ENCODE data around the gene ALLC.
"Not testable (repeated sequence)": the region's sequence is repeated elsewhere in the genome, so short reads cannot be mapped to it uniquely, and the experiment has no call there.

Gene ALLC

DNA sequence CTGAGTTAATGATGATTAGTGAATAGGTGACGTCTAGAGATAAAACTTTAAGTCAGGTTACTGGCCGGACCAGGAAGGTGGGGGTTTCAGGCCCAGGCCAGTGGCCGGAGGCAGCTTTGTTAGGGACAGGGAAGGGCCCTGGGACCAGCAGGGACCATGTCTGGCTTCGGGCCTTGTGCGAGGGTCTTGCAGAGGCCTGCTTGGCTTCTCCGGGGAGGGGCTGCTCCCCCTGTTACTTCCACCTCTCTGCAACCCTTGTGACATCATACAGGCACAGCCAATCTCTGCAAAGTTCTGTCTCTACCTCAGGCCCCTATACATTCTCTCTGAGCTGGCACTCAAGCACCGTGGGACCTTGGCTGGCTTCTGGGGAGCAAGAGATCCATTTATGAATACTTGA lies at the start of gene ALLC:
ALLC (plus strand) TSS at position 320 of the 400 bp plus-strand sequence. CDS start 12,958 bp downstream, outside the sequence.
- DNase-seq: no peak

DNA sequence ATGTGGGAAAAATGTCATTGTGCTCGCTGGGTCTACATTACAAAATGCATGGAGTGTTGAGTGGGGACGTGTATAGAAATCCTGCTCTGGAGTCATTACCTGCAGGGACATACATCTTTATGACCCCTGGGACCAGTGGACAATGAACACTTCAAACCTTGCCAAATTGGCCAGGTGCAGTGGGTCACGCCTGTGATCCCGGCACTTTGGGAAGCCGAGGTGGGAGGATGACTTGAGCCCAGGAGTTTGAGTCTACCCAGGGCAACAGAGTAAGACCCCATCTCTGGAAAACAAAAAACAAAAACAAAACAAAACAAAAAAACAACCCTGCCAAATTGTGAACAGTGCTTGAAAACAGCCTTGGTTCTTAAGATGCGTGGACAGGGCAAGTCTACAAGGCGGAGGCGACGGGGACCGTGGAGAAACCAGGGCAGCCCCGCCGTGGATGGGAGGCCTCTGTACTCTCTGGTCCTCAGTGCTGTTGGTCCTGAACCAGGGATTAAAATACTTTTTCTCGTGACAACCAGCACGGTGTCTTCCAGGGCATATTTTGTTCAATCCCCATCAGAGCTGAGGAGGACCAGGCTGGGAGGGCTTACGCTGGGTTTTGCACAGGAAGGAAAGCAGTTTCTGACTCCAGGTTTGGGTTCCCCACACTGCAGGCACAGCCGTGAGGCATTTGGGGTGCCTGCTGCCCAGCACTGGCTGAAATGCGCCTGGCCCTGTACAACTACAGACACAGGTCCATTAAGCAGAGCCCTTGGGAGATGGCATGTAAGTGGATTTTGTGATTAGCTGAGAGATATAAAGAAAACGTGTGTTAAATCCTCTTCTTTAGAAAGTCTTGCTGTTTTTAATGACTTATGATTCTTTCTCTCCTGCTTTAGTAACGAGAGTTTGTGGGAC lies 49.4 kb upstream of the ALLC start:
- no peak for DNase-seq

DNA sequence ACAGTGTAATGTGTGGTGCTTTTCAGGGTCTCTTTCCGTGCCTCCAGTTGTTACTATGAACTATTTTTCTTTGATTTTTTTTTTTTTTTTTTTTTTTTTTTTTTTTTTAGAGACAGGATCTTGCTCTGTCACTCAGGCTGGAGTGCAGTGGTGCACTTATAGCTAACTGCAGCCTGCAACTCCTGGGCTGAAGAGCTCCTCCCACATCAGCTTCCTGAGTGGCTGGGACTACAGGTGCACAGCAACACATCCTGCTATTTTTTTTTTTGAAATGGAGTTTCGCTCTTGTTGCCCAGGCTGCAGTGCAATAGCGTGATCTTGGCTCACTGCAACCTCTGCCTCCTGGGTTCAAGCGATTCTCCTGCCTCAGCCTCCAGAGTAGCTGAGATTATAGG lies 48.7 kb upstream of the ALLC start:
- not testable (repeated sequence) for DNase-seq

DNA sequence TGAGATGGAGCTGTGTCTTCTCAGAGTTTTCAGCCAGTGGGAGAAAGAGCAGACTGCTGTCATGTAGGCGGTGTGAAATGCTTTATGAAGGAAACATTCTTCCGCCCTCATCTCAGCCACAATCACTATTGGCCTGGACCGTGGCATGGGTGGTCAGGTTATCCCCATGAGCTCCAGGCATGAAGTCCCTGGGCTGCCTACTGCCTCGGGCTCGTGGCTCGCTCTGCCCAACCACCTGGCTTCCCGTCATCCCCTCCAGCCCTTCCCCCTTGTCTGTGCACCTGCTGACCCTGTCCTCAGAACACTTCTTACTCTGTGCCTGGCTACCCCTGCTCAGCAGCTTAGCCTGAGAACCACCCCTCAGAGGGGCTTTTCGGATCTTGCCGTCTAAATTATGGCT lies 47.6 kb upstream of the ALLC start:
- no peak for DNase-seq

DNA sequence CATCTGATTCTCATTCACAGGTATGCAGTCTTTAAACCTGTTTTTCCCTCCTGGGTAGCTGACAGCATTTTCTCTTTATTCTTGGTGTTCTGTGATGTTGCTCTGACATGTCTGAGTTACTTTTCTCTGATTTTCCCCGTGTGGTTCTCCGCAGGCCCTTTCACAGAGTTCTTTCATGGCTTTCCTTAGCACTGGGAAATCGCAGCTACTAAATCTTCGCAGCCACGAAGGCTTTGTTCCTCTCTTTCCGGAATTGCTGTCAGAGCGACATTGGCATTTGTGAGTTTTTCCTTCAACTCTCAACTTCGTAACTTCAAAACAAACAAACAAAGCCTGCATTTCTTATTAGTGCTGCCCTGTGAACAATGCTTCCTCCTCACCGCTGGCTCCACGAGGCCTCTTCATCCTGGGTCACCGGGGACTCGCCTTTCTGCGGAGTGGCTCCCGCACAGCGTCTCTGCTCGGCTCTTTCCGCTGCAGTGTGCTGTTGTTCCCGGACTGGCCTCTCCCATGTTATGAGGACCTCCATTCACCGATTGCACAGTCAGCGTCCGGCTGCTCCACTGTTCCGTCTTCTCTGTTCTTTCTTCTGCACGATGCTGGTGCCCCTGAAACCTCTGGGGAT lies 47.0 kb upstream of the ALLC start:
- no peak for DNase-seq

DNA sequence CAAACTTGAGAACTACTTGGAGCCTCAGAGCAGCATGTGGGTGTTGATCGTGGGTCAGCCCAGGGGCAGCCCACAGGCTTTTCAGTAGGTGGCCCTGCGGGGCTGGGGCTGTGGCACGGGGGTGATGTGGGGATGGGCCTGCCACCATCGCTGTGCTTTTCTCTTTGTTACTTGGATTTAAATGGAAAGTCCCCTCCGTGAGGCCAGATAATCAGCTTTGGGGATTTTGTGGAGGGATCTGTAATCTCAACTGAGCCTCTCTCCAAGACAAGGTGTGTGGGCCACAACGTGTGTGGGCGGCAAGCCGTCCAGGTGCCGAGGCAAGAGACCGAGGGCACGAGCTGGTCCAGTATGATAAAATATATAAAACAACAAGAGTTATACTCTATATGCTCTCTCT lies 46.4 kb upstream of the ALLC start:
- DNase-seq: no peak

DNA sequence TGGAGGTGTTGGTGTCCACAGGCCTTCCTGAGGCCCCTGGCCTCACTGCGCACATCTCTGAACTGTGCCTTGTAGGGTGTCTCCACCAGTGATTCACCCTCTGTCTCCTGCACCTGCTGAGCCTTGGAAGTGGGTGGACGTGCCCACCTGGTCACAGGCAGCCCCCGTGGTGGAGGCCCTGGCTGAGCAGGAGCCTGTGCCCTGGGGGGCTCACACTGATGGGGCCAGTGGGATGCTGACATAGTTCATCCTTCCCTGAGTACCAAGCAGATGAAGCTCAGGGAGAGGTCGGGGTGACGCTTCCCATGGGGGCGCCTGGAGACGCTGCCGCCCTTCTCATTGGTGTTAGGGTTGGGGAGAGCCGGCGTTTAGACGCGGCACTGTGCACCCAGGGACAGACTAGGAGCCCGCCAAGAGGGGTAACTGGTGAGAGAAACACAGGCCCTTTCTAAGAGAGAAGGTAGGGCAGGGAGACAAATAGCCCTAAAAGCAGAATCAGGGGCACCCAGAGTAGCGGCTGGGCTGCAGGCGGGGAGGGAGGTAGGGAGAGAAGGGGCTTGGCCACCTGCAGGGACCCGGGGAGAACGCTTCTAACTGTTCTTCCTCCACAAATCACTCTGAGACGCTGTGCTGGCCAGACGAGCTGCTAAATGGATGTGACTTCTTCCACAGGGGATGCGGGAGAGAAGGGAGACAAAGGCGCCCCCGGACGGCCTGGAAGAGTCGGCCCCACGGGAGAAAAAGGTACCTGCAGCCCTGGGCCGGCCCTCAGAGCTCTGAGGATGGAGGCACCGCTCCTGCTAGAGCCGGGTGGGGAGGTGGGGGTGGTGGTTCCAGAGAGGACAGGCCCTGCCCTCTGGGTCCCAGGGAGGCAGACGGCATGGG lies 45.1 kb upstream of the ALLC start:
- DNase-seq: no peak

DNA sequence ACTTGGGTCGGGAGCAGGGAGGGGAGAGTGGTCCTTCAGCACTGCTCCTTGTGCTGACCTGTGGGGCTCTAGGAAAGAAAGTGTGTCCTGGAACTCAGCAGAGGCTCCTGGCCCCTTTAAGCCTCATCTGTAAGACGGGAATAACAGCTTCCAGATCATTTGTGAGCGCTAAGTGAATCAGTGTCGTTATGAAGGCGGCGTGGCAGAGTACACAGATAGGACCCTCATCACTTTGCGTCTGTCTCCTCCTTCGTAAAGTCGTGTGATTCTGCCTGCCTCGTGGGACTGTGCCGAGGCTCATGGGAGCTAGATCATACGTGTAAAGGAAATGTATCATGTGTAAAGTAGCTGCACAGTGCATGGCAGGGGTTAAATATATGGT lies 44.5 kb upstream of the ALLC start:
- no peak for DNase-seq

DNA sequence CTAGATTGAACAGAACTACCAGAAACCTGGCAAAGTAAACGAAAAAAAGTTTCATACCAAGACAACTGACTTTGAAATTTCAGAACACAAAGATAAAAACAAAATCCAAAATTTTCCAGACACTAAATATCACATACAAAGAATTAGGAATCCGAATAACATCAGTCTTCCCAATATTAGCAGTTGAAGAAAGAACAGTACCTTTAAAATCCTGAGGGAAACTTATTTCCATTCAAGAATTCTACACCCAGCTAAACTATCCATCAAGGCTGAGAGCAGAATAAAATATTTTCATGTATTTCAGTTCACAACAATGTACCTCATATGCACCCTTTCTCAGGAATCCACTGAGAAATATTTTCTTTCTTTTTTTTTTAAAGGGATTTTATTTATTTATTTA lies 43.3 kb upstream of the ALLC start:
- not testable (repeated sequence) for DNase-seq

DNA sequence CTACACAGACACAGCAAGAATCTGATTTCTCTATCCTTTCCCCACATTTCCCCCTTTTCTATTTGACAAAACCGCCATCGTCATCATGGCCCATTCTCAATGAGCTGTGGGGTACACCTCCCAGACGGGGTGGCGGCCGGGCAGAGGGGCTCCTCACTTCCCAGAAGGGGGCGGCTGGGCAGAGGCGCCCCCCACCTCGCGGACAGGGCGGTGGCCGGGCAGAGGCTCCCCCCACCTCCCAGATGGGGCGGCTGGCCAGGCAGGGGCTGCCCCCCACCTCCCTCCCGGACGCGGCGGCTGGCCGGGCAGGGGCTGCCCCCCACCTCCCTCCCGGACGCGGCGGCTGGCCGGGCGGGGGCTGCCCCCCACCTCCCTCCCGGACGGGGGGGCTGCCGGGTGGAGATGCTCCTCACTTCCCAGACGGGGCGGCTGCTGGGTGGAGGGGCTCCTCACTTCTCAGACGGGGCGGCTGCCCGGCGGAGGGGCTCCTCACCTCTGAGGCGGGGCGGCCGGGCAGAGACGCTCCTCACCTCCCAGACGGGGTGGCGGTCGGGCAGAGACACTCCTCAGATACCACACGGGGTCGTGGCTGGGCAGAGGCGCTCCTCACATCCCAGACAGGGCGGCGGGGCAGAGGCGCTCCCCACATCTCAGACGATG lies 42.3 kb upstream of the ALLC start:
- not testable (repeated sequence) for DNase-seq

DNA sequence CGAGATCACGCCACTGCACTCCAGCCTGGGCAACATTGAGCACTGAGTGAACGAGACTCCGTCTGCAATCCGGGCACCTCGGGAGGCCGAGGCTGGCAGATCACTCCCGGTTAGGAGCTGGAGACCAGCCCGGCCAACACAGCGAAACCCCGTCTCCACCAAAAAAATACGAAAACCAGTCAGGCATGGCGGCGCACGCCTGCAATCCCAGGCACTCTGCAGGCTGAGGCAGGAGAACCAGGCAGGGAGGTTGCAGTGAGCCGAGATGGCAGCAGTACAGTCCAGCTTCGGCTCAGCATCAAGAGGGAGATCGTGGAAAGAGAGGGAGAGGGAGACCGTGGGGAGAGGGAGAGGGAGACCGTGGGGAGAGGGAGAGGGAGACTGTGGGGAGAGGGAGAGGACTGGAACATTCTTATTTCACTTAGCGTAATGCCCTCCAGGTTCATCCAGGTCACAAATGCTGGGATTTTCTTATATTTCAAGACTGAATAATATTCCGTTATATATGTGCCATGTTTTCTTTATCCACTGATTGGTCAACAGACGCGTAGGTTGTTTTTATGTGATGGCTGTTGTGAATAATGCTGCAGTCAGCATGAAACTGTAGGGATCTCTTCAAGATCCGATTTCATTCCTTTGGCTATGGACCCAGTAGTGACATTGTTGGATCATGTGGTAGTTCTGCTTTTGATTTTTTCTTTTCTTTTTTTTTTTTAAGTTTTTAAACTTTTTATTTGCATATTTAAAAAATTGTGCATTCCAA lies 41.4 kb upstream of the ALLC start:
- not testable (repeated sequence) for DNase-seq

DNA sequence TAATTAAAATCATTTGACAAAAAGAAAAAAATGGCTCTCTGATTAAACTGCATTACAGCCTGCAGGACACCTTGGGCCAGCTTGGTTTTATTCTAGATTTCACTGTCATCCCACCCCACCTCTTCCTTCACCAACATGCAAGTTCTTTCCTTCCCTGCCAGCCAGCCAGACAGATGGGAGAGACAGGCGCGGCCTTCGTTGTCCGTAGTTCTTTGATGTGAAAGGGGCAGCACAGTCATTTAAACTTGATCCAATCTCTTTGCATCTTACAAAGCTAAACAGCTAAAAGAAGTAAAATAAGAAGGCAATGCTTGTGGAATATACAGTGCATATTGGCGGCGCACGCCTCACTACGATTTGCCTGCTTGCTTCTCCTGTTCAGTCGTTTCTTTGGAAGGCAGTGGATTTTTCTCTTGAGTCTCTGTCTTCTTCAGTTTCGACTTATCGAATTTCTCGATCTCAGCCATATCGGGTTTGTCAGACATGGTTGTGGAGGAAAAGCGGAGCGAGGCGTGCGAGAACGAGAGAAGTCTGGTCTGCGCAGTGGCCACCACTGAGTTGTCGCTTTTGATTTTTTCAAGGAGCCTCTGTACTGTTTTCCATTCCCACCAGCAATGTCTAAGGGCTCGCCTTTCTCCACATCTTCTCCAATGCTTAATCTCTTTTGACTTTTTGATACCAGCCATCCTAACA lies 40.7 kb upstream of the ALLC start:
- no peak for DNase-seq

DNA sequence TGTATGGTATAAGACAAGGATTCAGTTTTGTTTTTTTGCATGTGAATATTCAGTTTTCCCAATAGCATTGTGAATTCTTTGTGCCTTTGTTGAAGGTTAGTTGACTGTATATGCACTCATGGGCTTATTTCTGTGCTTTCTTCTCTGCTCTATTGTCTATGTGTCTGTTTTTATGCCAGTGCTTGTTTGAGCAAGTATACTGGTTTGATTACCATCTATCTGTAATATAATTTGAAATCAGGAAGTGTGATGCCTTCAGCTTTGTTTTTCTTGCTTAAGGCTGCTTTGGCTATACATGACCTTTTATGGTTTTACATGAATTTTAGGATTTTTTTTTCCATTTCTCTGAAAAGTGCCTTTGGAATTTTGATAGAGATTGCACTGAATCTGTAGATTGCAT lies 39.6 kb upstream of the ALLC start:
- no peak for DNase-seq

DNA sequence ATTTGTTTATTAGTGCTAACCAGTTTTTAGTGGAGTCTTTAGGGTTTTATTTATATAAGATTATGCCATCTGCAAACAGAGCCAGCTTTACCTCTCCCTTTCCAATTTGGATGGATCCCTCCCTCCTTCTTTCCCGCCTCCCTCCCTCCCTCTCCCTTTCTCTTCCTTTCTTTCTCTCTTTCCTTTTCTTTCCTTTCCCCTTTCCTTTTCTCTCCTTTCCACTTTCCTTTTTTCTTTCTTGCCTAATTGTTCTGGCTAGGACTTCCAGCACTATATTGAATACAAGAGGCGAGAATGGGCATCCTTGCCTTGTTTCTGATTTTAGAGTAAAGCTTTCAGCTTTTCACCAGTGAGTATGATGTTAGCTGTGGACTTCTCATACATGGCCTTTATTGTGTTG lies 39.0 kb upstream of the ALLC start:
- DNase-seq: no peak

DNA sequence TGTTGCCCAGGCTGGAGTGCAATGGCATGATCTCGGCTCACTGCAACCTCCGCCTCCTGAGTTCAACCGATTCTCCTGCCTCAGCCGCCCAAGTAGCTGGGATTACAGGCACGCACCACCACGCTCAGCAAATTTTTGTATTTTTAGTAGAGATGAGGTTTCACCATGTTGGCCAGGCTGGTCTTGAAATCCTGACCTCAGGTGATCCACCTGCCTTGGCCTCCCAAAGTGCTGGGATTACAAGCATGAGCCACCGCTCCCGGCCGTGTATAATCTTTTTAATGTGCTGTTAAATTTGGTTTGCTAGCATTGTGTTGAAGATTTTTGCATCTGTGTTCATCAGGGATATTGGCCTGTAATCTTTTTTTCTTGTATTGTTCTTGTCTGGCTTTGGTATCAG lies 38.3 kb upstream of the ALLC start:
- not testable (repeated sequence) for DNase-seq

DNA sequence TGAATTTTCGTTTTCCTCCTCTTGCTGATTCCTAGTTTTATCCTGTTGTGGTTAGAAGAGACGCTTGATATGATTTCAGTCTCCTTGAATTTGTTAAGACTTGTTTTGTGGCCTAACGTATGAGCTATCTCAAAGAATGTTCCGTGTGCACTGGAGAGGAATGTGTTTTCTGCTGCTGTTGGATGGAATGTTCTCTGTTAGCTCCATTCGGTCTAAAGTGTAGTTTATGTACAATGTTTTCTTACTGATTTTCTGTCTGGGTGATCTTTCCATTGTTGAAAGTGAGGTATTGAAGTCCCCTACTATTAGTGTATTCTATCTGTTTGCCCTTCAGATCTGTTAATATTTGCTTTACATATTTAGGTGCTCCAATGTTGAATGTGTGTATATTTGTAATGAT lies 37.2 kb upstream of the ALLC start:
- DNase-seq: no peak

DNA sequence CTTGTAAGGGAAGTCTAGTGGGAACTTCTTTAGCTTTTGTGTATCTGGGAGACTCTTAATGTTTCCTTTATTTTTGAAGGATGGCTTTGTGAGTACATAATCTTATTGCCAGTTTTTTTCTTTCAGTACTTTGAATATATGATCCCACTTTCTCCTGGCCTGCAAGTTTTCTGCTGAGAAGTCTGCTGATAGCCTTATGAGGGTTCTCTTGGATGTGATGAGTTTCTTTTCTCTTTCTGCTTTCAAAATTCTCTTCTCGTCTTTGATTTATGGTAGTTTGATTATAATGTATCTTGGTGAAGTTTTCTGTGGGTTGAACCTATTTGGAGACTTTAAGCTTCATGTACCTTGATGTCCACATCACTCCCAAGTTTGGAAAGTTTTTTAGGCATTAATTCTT lies 35.0 kb upstream of the ALLC start:
- DNase-seq: no peak

DNA sequence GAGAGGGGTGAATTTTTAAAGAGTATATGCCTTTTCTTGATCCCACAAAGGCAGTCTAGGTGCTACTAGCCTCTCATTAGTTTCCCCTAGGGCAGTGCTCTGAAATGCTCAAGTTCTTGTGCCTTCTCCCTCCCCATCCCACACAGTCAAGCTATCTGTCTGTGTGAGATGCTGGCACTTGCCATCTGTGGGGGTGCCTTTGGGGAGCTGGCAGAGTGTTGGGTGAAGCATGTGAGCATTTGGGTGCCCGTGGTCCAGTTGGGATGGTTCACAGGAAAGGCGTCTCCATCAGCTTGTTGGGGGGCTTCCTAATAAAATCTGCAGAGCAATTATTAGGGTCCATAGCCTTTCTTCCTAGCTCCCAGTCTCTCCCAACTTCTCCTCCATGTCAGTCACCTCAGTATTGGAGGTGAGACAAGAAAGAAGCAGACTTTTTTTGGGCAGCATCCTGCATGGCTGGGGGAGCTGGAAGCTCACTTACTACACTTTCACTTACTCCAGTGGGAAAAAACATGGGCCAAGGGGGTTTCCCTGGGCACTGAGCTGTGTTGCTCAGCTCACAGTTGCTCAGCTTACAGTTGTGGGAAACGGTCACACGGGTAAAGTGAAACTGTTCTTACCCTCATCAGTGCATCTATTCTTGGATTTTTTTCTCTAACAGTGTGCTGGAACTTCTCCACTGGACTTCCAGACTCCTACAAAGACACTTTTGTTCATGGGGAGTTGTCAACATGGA lies 33.8 kb upstream of the ALLC start:
- DNase-seq: no peak

DNA sequence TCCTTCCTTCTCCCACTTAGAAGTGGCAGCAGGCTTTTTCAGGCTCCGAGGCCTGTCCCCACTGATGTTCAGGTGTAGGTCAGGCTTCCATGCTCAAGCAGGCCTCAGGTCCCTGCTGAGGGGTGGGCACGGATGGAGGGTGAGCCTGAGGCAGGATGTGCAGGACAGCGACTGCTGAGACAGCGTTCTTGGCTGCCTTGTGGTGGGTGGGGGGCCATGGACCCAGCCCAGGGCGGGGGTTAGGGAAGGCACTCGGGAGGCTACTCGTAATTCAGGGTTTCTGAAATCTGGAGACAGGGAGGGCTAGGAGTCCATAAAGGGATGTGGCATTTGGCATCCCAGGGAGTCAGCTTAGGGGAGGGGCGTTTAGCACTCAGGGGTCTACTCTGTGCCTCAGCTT lies 32.8 kb upstream of the ALLC start:
- no peak for DNase-seq

DNA sequence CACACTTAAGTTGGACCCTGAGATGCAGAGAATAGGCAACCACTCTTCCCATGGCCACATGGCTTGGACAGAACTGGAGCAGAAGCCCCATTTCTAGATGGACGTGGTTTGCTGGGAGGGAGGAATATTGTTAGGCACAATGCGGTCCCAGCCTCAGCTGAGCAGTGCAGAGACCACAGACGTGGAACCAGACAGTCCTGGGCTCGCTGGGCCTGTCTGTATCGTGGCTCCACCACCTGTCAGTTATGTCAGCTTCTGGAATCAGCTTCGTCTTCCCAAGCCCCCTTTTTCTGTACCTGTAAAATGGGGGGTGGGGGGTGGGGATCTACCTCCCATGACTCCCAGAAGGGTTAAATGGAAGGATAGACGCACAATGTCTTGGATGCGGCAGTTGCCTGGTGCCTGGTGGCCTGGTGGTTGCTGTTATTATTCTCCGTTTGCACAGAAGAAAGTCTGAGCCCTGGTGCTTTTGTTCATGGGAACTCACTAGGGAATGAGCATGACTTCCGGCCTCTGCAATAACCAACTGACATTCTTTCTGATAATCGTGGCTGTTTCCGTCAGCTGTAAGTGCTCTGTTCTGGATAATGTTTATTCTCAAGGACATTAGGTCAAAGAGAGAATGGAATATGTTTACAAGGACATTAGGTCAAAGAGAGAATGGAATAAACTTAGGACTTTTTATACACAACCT lies 31.7 kb upstream of the ALLC start:
- DNase-seq: no peak
